ENCODE data around the gene RAB39A.
"Not testable (repeated sequence)": the region's sequence is repeated elsewhere in the genome, so short reads cannot be mapped to it uniquely, and the experiment has no call there.

DNA sequence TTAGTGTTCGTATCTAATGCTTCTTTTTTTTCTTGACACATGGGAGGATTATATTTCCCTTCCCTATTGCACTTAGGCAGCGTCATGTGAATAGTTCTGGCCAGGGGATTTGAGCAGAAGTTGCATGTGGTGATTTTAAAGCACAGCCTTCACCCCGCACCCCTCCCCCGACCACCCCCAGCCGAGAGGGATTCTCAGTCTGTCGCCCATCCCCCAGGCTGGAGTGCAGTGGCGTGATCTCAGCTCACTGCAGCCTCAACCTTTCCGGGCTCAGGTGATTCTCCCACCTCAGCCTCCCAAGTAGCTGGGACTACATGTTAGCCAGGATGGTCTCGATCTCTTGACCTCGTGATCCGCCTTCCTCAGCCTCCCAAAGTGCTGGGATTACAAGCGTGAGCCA is 20.1 kb downstream of the RAB39A start:
- TF ChIP-seq EP300 (conservative IDR thresholded peaks at IDR 0.05; ENCODE audit: poor library complexity, severe bottlenecking); POLR2AphosphoS5 (IDR thresholded peaks at IDR 0.05); EZH2 (IDR thresholded peaks at IDR 0.05; ENCODE audit: borderline replicate concordance, insufficient read depth, low read length, poor library complexity, severe bottlenecking); RAD21 (conservative IDR thresholded peaks at IDR 0.05): not testable (repeated sequence)
- TF ChIP-seq, protein P1, sequence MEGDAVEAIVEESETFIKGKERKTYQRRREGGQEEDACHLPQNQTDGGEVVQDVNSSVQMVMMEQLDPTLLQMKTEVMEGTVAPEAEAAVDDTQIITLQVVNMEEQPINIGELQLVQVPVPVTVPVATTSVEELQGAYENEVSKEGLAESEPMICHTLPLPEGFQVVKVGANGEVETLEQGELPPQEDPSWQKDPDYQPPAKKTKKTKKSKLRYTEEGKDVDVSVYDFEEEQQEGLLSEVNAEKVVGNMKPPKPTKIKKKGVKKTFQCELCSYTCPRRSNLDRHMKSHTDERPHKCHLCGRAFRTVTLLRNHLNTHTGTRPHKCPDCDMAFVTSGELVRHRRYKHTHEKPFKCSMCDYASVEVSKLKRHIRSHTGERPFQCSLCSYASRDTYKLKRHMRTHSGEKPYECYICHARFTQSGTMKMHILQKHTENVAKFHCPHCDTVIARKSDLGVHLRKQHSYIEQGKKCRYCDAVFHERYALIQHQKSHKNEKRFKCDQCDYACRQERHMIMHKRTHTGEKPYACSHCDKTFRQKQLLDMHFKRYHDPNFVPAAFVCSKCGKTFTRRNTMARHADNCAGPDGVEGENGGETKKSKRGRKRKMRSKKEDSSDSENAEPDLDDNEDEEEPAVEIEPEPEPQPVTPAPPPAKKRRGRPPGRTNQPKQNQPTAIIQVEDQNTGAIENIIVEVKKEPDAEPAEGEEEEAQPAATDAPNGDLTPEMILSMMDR (IDR thresholded peaks at IDR 0.05; ENCODE audit: poor library complexity, severe bottlenecking), result not testable (repeated sequence)

Measured in neural cell (in vitro differentiated cells).